ENCODE results near the gene CARMIL1.

Gene CARMIL1

GRCh38 chr6:25279748-25280343, 672 bp downstream of the CARMIL1 start:
- no peak for DNase-seq (ENCODE audit: low read depth)
- TF ChIP-seq CTCF (IDR thresholded peaks at IDR 0.05; ENCODE audit: control insufficient read depth, insufficient read depth, low read depth, low read length, missing control alignments), result no peak
- peak overlapping the region; percentile 85 for H3K4me3 ChIP-seq (ENCODE audit: control insufficient read depth, low read depth, low read length)

GRCh38 chr6:25280344-25281074, 1.3 kb downstream of the CARMIL1 start:
- DNase-seq (ENCODE audit: low read depth), result no peak
- H3K4me3 ChIP-seq (ENCODE audit: control insufficient read depth, low read depth, low read length), result peak overlapping the region; percentile 85
- no peak for TF ChIP-seq CTCF (IDR thresholded peaks at IDR 0.05; ENCODE audit: control insufficient read depth, insufficient read depth, low read depth, low read length, missing control alignments)

- no peak for TF ChIP-seq CTCF (IDR thresholded peaks at IDR 0.05; ENCODE audit: control insufficient read depth, insufficient read depth, low read depth, low read length, missing control alignments)
- DNase-seq (ENCODE audit: low read depth), result no peak
- no peak overlapping the region for H3K4me3 ChIP-seq (ENCODE audit: control insufficient read depth, low read depth, low read length)
These were observed 7.7 kb downstream of the CARMIL1 start for GRCh38 chr6:25286891-25287290.

GRCh38 chr6:25287941-25288340, 8.8 kb downstream of the CARMIL1 start:
- H3K4me3 ChIP-seq (ENCODE audit: control insufficient read depth, low read depth, low read length), result no peak overlapping the region
- TF ChIP-seq CTCF (IDR thresholded peaks at IDR 0.05; ENCODE audit: control insufficient read depth, insufficient read depth, low read depth, low read length, missing control alignments), result no peak
- DNase-seq (ENCODE audit: low read depth), result no peak

- TF ChIP-seq CTCF (IDR thresholded peaks at IDR 0.05; ENCODE audit: control insufficient read depth, insufficient read depth, low read depth, low read length, missing control alignments), result no peak
- no peak overlapping the region for H3K4me3 ChIP-seq (ENCODE audit: control insufficient read depth, low read depth, low read length)
These were observed 9.3 kb downstream of the CARMIL1 start for GRCh38 chr6:25288518-25288917.

GRCh38 chr6:25290306-25291060, 11.3 kb downstream of the CARMIL1 start:
- H3K4me3 ChIP-seq (ENCODE audit: control insufficient read depth, low read depth, low read length), result no peak overlapping the region
- TF ChIP-seq CTCF (IDR thresholded peaks at IDR 0.05; ENCODE audit: control insufficient read depth, insufficient read depth, low read depth, low read length, missing control alignments), result no peak
- no peak for DNase-seq (ENCODE audit: low read depth)

More at GRCh38 chr6:25288518-25288917, 9.3 kb downstream of the CARMIL1 start:
- DNase-seq (ENCODE audit: low read depth), result no peak

Measured in AG09309 (cell line).